SKM-1 (cell line): Measurements from ENCODE around the gene PRM3.

ENCODE experiments used
- DNase-seq: peaks from one replicate; lab custom pipeline; 2025; ENCODE audit not compliant: unreplicated experiment; lab: John Stamatoyannopoulos, UW

The PRM3 gene

DNA sequence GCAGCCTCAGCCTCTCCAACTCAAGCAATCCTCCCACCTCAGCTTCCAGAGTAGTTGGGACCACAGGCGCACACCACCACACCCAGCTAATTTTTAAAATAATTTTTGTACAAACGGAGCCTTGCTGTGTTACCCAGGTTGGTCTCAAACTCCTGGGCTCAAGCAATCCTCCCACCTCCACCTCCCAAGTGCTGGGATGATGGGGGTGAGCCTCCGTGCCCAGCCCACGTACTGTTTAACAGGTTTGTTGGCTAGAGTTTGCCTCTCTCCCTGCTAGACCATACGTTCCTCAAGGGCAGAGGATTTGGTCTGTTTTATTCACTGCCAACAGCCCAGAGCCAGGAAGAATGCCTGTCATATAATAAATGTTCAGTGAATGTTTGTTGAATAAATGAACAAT is 44.0 kb downstream of the PRM3 start:
- DNase-seq, result no peak

DNA sequence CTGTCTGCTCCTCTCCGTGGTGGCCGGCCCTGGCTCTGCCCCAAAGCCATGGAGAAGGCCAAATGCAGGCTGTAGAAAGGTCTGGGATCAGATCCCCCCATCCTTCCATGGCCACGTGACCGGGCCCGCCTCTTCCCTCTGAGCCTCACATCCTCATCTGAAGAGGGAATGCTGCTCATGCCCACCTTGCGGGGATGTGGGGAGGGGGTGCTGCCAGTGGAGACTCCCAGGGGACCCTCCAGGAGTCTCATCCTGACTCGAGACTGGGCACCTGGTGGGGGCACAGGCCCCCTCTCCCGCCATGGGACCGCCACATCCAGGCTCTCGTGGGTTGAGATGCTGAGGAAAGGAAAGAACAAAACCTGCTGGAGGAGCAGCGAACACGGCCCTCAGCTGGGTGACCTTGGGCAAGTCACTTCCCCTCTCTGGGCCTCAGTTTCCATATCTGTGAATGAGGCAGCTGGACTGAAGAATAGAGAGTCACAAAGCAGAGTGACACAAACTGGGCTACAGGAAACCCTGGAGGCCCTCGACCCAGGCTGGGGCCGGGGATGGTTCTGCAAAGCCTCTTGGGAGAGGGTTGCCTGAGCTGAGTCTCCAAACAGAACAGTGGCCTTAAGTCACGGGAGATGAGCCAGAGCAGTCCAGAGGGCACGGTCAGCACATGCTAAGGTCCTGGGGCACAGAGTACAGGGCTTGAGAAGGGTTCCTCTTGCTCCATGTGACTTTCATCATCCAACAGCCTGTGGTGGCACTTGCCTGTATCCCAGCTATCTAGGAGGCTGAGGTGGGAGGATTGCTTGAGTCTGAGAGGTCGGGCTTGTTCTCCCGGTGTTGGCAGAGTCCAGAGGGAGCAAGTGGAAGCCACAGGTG is 47.5 kb downstream of the PRM3 start:
- DNase-seq, result no peak

DNA sequence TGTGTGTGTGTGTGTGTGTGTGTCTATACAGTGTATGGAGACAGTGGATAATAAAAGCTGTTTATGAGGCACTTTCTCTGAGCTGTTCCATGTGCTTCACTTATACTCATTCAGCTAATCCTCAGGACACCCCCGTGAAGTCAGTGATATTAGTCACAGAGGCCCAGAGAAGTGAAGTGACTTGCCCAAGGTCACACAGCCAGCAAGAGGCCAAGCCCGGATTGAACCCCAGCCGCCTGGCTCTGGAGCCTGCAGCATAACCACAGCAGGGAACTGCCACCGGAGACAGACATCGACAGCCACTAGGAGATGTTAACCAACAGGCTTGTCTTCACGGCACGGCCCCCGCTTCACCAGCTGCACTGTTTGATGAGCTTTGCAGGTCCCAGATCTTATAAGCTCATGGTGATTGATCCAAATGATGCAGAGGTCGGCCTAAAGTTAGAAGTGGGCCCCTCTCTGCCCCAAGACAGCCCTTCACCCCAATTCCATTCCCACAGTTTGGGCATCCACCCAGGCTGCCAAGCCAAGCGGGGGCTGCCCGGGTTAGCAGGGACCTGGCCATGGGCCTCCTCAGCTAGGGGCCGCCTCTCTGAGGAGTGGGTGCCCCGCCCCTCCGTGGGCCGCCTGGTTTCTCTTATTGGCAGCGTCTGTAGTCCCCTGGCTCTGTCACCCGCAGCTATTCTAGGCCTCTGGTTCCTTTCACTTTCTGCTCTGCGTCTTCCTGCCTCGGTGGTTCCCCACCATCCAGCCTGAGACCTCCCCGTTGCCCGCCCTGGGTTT is 48.3 kb downstream of the PRM3 start:
- no peak for DNase-seq

DNA sequence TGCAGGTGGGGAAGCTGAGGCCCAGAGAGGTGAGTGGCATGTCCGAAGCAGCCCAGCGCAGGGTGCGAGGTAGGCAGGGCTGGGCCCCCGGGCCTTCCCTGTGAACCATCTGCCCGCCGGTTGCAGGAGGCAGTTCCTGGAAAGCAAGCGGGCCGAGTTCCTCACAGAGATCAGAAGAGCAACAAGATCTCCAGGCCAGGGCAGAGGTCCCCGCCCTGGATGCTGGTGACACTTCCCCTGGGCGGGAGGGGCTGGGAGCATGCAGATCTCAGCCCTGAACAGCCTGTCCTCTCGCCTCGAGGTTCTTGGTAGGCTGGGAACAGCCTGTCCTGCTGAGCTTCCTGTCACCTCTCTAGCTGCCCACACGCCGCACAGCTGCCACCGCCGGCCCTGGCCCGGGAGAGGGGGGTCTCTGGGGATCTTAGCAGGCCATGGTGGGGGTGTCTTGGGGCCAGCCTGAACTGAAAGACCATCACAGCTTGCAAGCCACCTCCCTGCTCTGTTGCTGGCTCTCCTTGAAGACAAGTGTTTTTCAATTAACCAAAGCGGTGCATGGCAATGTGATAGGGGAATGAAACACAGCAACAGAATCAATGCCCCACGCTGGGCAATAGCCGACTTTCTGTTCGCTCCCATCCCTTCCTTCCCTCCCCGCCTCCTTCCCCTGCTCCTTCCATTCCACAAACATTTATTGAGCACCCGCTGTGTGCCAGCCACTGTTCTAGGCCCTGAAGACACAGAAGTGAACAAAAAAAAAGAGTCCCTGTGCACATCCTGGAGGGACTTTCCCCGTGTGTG is 49.1 kb downstream of the PRM3 start:
- DNase-seq, result peak; percentile 87
